GM12891 (cell line): ENCODE results near the gene PLA2G15.

ENCODE experiments used
- POLR2A ChIP-seq: IDR thresholded peaks from 2 replicates; pipeline ENCODE4 v1.6.1; 2011; ENCODE audit warnings: low read depth, low read length, control low read depth
- POLR2AphosphoS5 ChIP-seq: IDR thresholded peaks from 2 replicates; pipeline ENCODE4 v1.6.1; 2011; ENCODE audit warnings: low read depth, low read length, control low read depth
- SPI1 ChIP-seq: IDR thresholded peaks from 2 replicates; pipeline ENCODE4 v1.6.1; 2011; ENCODE audit warnings: low read depth, low read length, control low read depth

DNA sequence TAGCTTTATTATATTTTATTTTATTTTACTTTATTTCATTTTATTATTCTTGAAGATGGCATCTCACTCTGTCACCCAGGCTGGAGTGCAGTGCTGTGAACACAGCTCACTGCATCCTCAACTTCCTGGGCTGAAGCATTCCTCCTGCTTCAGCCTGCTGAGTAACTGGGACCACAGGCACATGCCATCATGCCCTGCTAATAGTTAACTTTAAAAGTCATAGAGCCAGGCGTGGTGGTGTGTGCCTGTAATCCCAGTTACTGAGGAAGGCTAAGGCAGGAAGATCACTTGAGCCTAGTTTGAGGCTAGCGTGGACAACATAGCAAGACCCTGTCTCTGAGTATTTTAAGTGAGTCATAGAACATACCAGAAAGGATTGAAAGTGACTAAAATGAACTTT is 47.9 kb upstream of the PLA2G15 start:
- no peak for TF ChIP-seq POLR2A
- no peak for TF ChIP-seq POLR2AphosphoS5
- TF ChIP-seq SPI1, result no peak
